ENCODE results near the gene DTX2. TPM values are rescaled to one million over a fixed set of nuclear protein-coding genes. Genes with fewer than 3 reads are reported as not detected.
A peak's percentile ranks its signal among the peaks of the same experiment; 100 is the strongest.
"Not testable (repeated sequence)": the region's sequence is repeated elsewhere in the genome, so short reads cannot be mapped to it uniquely, and the experiment has no call there.

DTX2 gene
- total and polyA plus RNA-seq, 10 donors: 17.9 to 60.6 (median 42.9) TPM

GRCh38 chr7:76423666-76424412, 37.7 kb upstream of the DTX2 start:
- no peaks in the 10 kb centered on the region for H3K9me3 ChIP-seq
- H3K4me3 ChIP-seq: no peak overlapping the region
- intact Hi-C loops (cut with DNase I; ENCODE audit: low total_unique reads): no loop called here
- H3K27me3 ChIP-seq (replicated peaks in 1 of 7): no peaks in the 10 kb centered on the region
- no peaks in the 10 kb centered on the region for H3K36me3 ChIP-seq
- H3K4me1 ChIP-seq: peaks cover 0 to 20% (median 2%) of the 10 kb centered on the region in 6 donors
- no peak overlapping the region for H3K27ac ChIP-seq
- TF ChIP-seq POLR2AphosphoS5 (IDR thresholded peaks at IDR 0.05) (no peak), POLR2A (IDR thresholded peaks at IDR 0.05) (no peak), CTCF (IDR thresholded peaks at IDR 0.05 in 8 of 11, conservative IDR thresholded peaks at IDR 0.05 in 3 of 11) (no peak)
- peak; percentile 54 for DNase-seq
- 69 to 87% (median 83%) methylated on average over 15 of the region's 15 CpGs for WGBS, 5 donors

GRCh38 chr7:76424413-76425111, 36.9 kb upstream of the DTX2 start, which contains the start of gene ZP3:
Gene ZP3, plus strand, starts transcription at chr7:76424950. Its CDS starts 15 bp downstream, at chr7:76424965.
- intact Hi-C loops (cut with DNase I; ENCODE audit: low total_unique reads): no loop called here
- Histone ChIP-seq H3K27ac (no peak within 1 kb of the TSS), H3K9me3 (no peaks in the 10 kb centered on the region), H3K4me1 (peaks cover 0 to 14% (median under 1%) of the 10 kb centered on the region in 6 donors), H3K4me3 (no peak within 1 kb of the TSS), H3K36me3 (no peaks in the 10 kb centered on the region), H3K27me3 (replicated peaks in 1 of 7) (no peaks in the 10 kb centered on the region)
- WGBS, 5 donors: 72 to 84% (median 81%) methylated on average over 9 to 10 of the region's 10 CpGs
- DNase-seq: peak; percentile 21
- TF ChIP-seq POLR2AphosphoS5 (IDR thresholded peaks at IDR 0.05): no peak
- no peak for TF ChIP-seq POLR2A (IDR thresholded peaks at IDR 0.05)
- no peak for TF ChIP-seq CTCF (IDR thresholded peaks at IDR 0.05 in 8 of 11, conservative IDR thresholded peaks at IDR 0.05 in 3 of 11)

- Histone ChIP-seq H3K4me1 (peaks cover 0 to 10% (median 0%) of the 10 kb centered on the region in 6 donors), H3K36me3 (no peaks in the 10 kb centered on the region), H3K27ac (no peak overlapping the region), H3K9me3 (no peaks in the 10 kb centered on the region), H3K27me3 (replicated peaks in 1 of 7) (no peaks in the 10 kb centered on the region), H3K4me3 (no peak overlapping the region)
- TF ChIP-seq CTCF (IDR thresholded peaks at IDR 0.05 in 8 of 11, conservative IDR thresholded peaks at IDR 0.05 in 3 of 11): no peak
- TF ChIP-seq POLR2A (IDR thresholded peaks at IDR 0.05): no peak
- TF ChIP-seq POLR2AphosphoS5 (IDR thresholded peaks at IDR 0.05): no peak
- WGBS, 5 donors: 87 to 95% (median 90%) methylated on average over 8 to 9 of the region's 9 CpGs
- intact Hi-C loops (cut with DNase I; ENCODE audit: low total_unique reads): no loop called here
- DNase-seq: no peak
Measured at GRCh38 chr7:76425156-76425555, 36.4 kb upstream of the DTX2 start.

- H3K27ac ChIP-seq; H3K9me3 ChIP-seq; DNase-seq; intact Hi-C loops (cut with DNase I; ENCODE audit: low total_unique reads); H3K4me3 ChIP-seq; H3K36me3 ChIP-seq; H3K27me3 ChIP-seq (replicated peaks in 1 of 7): not testable (repeated sequence)
- WGBS, 5 donors: 86 to 94% (median 86%) methylated on average over 4 of the region's 4 CpGs
- H3K4me1 ChIP-seq: peaks cover 0 to 10% (median 0%) of the 10 kb centered on the region in 6 donors
Measured at GRCh38 chr7:76425558-76425957, 36.0 kb upstream of the DTX2 start.
